OCI-LY7 (cell line): ENCODE measurements around the gene STXBP2. TPM values are rescaled to one million over a fixed set of nuclear protein-coding genes. Genes with fewer than 3 reads are reported as not detected.

Source experiments
- BruUV-seq: library from RNA; stranded (reverse); fragments of 400-500 nt; replicated peaks from 2 replicates; lab custom pipeline; 2021; lab: Mats Ljungman, UMichigan
- CTCF ChIA-PET: fragments of 300-600 bp; sonication (Branson Sonifier 250); formaldehyde crosslinking; loops from one replicate; lab custom pipeline; 2022; ENCODE audit warnings: antibody characterized with exemption; ENCODE audit not compliant: unreplicated experiment; lab: Charles Lee
- POLR2A ChIA-PET: fragments of 300-600 bp; sonication (Branson Sonifier 250); formaldehyde crosslinking; loops from one replicate; lab custom pipeline; 2022; ENCODE audit warnings: antibody characterized with exemption; lab: Charles Lee
- DNase-seq: peaks from one replicate; pipeline ENCODE4 v3.0.0-alpha.2; 2015; ENCODE audit warnings: low spot score
- H2AFZ ChIP-seq: fragments of 200-600 bp; sonication (generic), shearing (Covaris generic); 2 replicates; pipeline ENCODE4 v1.6.1; 2014; ENCODE audit warnings: mild to moderate bottlenecking, antibody characterized with exemption, low read length, moderate library complexity
- H3K27ac ChIP-seq: fragments of 200-600 bp; sonication (generic); 2 replicates; pipeline ENCODE4 v1.5.1; 2014; ENCODE audit warnings: mixed run types, low read depth, mild to moderate bottlenecking, moderate library complexity, low read length, inconsistent platforms; ENCODE audit not compliant: poor library complexity, severe bottlenecking
- H3K36me3 ChIP-seq: fragments of 200-600 bp; sonication (generic); 2 replicates; pipeline ENCODE4 v1.6.1; 2014; ENCODE audit warnings: mild to moderate bottlenecking, antibody characterized with exemption, low read length, moderate library complexity, mixed read lengths; ENCODE audit not compliant: insufficient read depth
- H3K4me1 ChIP-seq: fragments of 200-600 bp; sonication (generic); 2 replicates; pipeline ENCODE4 v1.5.1; 2014; ENCODE audit warnings: mild to moderate bottlenecking, low read length; ENCODE audit not compliant: insufficient read depth, poor library complexity, severe bottlenecking
- H3K4me2 ChIP-seq: fragments of 200-600 bp; sonication (generic); 2 replicates; pipeline ENCODE4 v1.6.1; 2014; ENCODE audit warnings: mild to moderate bottlenecking, low read length
- H3K4me3 ChIP-seq: fragments of 200-600 bp; sonication (generic); 2 replicates; pipeline ENCODE4 v1.5.1; 2014; ENCODE audit warnings: mild to moderate bottlenecking, low read depth, low read length; ENCODE audit not compliant: poor library complexity, severe bottlenecking
- H3K79me2 ChIP-seq: fragments of 200-600 bp; sonication (generic); 2 replicates; pipeline ENCODE4 v1.6.1; 2016; ENCODE audit warnings: low read depth, mild to moderate bottlenecking, low read length, moderate library complexity, mixed read lengths; ENCODE audit not compliant: insufficient read depth
- H3K9me2 ChIP-seq: fragments of 200-600 bp; sonication (generic); 2 replicates; pipeline ENCODE4 v1.6.1; 2016; ENCODE audit warnings: mild to moderate bottlenecking, low read length, mixed read lengths; ENCODE audit not compliant: insufficient read depth
- H3K9me3 ChIP-seq: fragments of 200-600 bp; sonication (generic); 2 replicates; pipeline ENCODE4 v1.6.1; 2014; ENCODE audit warnings: mild to moderate bottlenecking, mixed run types, low read length, mixed read lengths
- H4K20me1 ChIP-seq: fragments of 200-600 bp; sonication (generic); 2 replicates; pipeline ENCODE4 v1.6.1; 2014; ENCODE audit warnings: mild to moderate bottlenecking, antibody characterized with exemption, low read length, moderate library complexity, mixed read lengths; ENCODE audit not compliant: insufficient read depth
- EZH2phosphoT487 ChIP-seq: fragments of 200-600 bp; sonication (generic); IDR thresholded peaks from 2 replicates; pipeline ENCODE4 v1.6.1; 2018; ENCODE audit warnings: low read depth, borderline replicate concordance, mild to moderate bottlenecking, mixed run types, antibody characterized with exemption, low read length, moderate library complexity, mixed read lengths
- intact Hi-C: fragments of 100-400 bp; cut with micrococcal nuclease; formaldehyde crosslinking; loops from one replicate; pipeline ENCODE4 v1.10.0; 2022; ENCODE audit not compliant: unreplicated experiment
- total RNA-seq, 2 experiments: library from RNA; depleted of rRNA in 1 of 2; stranded (reverse); fragments of >200 nt in 1 of 2; shearing (Covaris generic) in 1 of 2; gene quantifications; 2 replicates each; pipeline ENCODE4 v1.2.3, GENCODE V29; 2014 to 2022
- TF ChIP-seq, protein P1 (sequence below): fragments of 200-600 bp; sonication (generic); conservative IDR thresholded peaks from 2 replicates; pipeline ENCODE4 v1.5.1; 2014; ENCODE audit warnings: mild to moderate bottlenecking, antibody characterized with exemption, low read length, moderate library complexity, mixed read lengths

STXBP2 gene
- total RNA-seq, 2 experiments from 2014 or later: 43.0 to 138 TPM

DNA sequence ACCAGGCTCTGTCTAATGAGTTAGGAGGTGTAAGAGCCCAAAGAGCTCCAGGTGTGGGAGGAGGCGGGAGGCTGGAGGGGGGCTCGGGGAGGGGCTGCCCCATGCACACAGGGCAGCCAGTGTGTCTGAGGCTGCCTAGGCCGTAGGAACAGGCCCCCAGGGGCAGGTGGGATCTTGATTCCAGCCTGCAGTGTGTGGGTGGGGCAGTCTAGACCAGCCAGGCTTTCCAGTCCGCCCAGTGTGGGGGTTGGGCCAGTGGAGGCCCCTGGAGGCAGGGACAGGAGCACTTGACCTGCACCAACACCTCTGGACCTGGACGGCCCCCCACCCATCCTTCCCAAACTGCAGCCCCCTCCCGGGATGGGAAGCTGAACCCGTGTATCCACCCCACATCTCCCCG is 46.7 kb upstream of the STXBP2 start:
- no peak for DNase-seq
- no peaks in the 10 kb centered on the region for H3K9me3 ChIP-seq
- H3K4me2 ChIP-seq: no peak overlapping the region
- H3K79me2 ChIP-seq: no peaks in the 10 kb centered on the region
- no peak overlapping the region for H3K27ac ChIP-seq
- H4K20me1 ChIP-seq: no peaks in the 10 kb centered on the region
- no peak overlapping the region for H3K4me3 ChIP-seq
- TF ChIP-seq, protein P1, sequence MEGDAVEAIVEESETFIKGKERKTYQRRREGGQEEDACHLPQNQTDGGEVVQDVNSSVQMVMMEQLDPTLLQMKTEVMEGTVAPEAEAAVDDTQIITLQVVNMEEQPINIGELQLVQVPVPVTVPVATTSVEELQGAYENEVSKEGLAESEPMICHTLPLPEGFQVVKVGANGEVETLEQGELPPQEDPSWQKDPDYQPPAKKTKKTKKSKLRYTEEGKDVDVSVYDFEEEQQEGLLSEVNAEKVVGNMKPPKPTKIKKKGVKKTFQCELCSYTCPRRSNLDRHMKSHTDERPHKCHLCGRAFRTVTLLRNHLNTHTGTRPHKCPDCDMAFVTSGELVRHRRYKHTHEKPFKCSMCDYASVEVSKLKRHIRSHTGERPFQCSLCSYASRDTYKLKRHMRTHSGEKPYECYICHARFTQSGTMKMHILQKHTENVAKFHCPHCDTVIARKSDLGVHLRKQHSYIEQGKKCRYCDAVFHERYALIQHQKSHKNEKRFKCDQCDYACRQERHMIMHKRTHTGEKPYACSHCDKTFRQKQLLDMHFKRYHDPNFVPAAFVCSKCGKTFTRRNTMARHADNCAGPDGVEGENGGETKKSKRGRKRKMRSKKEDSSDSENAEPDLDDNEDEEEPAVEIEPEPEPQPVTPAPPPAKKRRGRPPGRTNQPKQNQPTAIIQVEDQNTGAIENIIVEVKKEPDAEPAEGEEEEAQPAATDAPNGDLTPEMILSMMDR: no peak
- TF ChIP-seq EZH2phosphoT487: no peak
- BruUV-seq: no TSS peak
- no peak overlapping the region for H2AFZ ChIP-seq
- no peaks in the 10 kb centered on the region for H3K36me3 ChIP-seq
- no peaks in the 10 kb centered on the region for H3K9me2 ChIP-seq
- H3K4me1 ChIP-seq: no peaks in the 10 kb centered on the region
- CTCF ChIA-PET: interaction anchor here (0.6 kb wide), 1 partner anchor 91 kb away, joined by 8 read pairs; no protein-coding TSS in a partner anchor
- POLR2A ChIA-PET: no interaction called here
- intact Hi-C loops: no loop called here

DNA sequence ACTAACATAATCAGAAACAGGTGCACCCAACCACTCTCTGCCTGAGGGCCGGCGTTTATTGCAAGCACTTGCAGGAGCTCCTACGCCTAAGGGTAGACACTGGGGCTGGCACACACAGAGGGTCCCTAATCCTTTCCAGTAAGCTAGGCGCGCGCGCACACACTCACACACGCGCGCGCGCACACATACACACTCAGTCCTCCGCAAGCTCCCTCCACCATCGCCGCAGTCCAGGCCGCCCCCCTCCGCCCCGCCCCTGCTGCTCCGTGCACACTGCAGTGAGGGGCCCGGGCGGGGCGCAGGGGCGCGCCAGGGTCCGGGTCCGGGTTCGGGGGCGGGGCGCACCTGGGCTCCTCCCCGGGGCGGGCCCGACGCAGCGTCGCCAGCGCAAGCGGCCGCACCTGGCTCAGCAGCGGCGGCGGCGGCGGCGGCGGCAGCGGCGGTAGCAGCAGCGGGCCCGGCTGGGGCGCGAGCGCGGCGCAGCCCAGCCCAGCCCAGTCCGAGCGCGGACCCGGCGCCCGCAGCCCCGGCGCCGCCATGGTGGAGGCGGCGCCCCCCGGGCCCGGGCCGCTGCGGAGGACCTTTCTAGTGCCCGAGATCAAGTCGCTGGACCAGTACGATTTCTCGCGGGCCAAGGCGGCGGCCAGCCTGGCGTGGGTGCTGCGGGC is 41.3 kb upstream of the STXBP2 start, which contains the start of gene CAMSAP3:
CAMSAP3 (plus strand) TSS at position 398 of the 668 bp plus-strand sequence; CDS start at position 538, 140 bp downstream.
- intact Hi-C loops: no loop called here
- no peaks in the 10 kb centered on the region for H3K9me2 ChIP-seq
- H3K9me3 ChIP-seq: no peaks in the 10 kb centered on the region
- H2AFZ ChIP-seq: peak within 1 kb of the TSS; percentile 39; the same call in 1 of the 2 replicates
- TF ChIP-seq EZH2phosphoT487: no peak
- TF ChIP-seq, protein P1: no peak
- peak; percentile 73 for DNase-seq
- peak within 1 kb of the TSS; percentile 66 for H3K4me3 ChIP-seq
- no peak within 1 kb of the TSS for H3K27ac ChIP-seq
- H3K36me3 ChIP-seq: no peaks in the 10 kb centered on the region
- no peaks in the 10 kb centered on the region for H4K20me1 ChIP-seq
- no TSS peak for BruUV-seq
- H3K4me1 ChIP-seq: no peaks in the 10 kb centered on the region
- ChIA-PET POLR2A (no interaction called here), CTCF (no interaction called here)
- peak within 1 kb of the TSS; percentile 69 for H3K4me2 ChIP-seq
- no peaks in the 10 kb centered on the region for H3K79me2 ChIP-seq
